Activated naive CD8-positive, alpha-beta T cell treated with anti-CD3 and anti-CD28 coated beads for 36 hours (primary cell): ENCODE data around the gene SGCE. TPM values are rescaled to one million over a fixed set of nuclear protein-coding genes. Genes with fewer than 3 reads are reported as not detected.

Experiments used
- DNase-seq: peaks from one replicate; pipeline ENCODE4 v3.0.0; 2021
- H3K27ac Mint-ChIP-seq: one replicate; pipeline ENCODE4 v1.8.0; 2022; ENCODE audit warnings: mild to moderate bottlenecking, moderate library complexity, mixed read lengths
- H3K27me3 Mint-ChIP-seq: one replicate; pipeline ENCODE4 v1.8.0; 2022; ENCODE audit warnings: mild to moderate bottlenecking, mixed read lengths
- H3K36me3 Mint-ChIP-seq: one replicate; pipeline ENCODE4 v1.8.0; 2021; ENCODE audit warnings: mild to moderate bottlenecking, mixed read lengths
- H3K4me1 Mint-ChIP-seq: one replicate; pipeline ENCODE4 v1.8.0; 2021; ENCODE audit warnings: mixed read lengths
- H3K4me3 Mint-ChIP-seq: one replicate; pipeline ENCODE4 v1.8.0; 2022; ENCODE audit warnings: mild to moderate bottlenecking, moderate library complexity, mixed read lengths
- H3K9me3 Mint-ChIP-seq: one replicate; pipeline ENCODE4 v1.8.0; 2022; ENCODE audit warnings: mixed read lengths
- total RNA-seq, 2 experiments: library from RNA; stranded (reverse); gene quantifications; one replicate each; pipeline ENCODE4 v1.2.3, GENCODE V29; 2021

Gene SGCE
- total RNA-seq, 2 experiments from 2014 or later, result 0.19 TPM; not detected in 1

GRCh38 chr7:94669773-94670495 lies 14.0 kb upstream of the SGCE start:
- no peaks in the 10 kb centered on the region for H3K27me3 Mint-ChIP-seq
- no peak for DNase-seq
- no peaks in the 10 kb centered on the region for H3K4me1 Mint-ChIP-seq
- no peak overlapping the region for H3K27ac Mint-ChIP-seq
- H3K4me3 Mint-ChIP-seq, result no peak overlapping the region
- no peaks in the 10 kb centered on the region for H3K36me3 Mint-ChIP-seq
- no peaks in the 10 kb centered on the region for H3K9me3 Mint-ChIP-seq

GRCh38 chr7:94666879-94667587 lies 11.1 kb upstream of the SGCE start:
- H3K4me1 Mint-ChIP-seq, result no peaks in the 10 kb centered on the region
- H3K27ac Mint-ChIP-seq, result no peak overlapping the region
- H3K36me3 Mint-ChIP-seq, result no peaks in the 10 kb centered on the region
- no peak for DNase-seq
- no peak overlapping the region for H3K4me3 Mint-ChIP-seq
- H3K9me3 Mint-ChIP-seq, result no peaks in the 10 kb centered on the region
- H3K27me3 Mint-ChIP-seq, result no peaks in the 10 kb centered on the region

- H3K27ac Mint-ChIP-seq, result no peak overlapping the region
- H3K36me3 Mint-ChIP-seq, result no peaks in the 10 kb centered on the region
- no peaks in the 10 kb centered on the region for H3K4me1 Mint-ChIP-seq
- H3K9me3 Mint-ChIP-seq, result no peaks in the 10 kb centered on the region
- H3K4me3 Mint-ChIP-seq, result no peak overlapping the region
- H3K27me3 Mint-ChIP-seq, result no peaks in the 10 kb centered on the region
- DNase-seq, result no peak
Observed at GRCh38 chr7:94665426-94665825, 9.5 kb upstream of the SGCE start.

- Mint-ChIP-seq H3K27me3 (no peaks in the 10 kb centered on the region), H3K36me3 (no peaks in the 10 kb centered on the region), H3K4me1 (no peaks in the 10 kb centered on the region), H3K9me3 (no peaks in the 10 kb centered on the region), H3K27ac (no peak overlapping the region), H3K4me3 (no peak overlapping the region)
- DNase-seq, result no peak
Observed at GRCh38 chr7:94664023-94664422, 8.1 kb upstream of the SGCE start.

GRCh38 chr7:94662548-94662947 lies 6.6 kb upstream of the SGCE start:
- H3K27me3 Mint-ChIP-seq, result peaks cover under 1% of the 10 kb centered on the region
- DNase-seq, result no peak
- no peak overlapping the region for H3K4me3 Mint-ChIP-seq
- H3K9me3 Mint-ChIP-seq, result no peaks in the 10 kb centered on the region
- no peaks in the 10 kb centered on the region for H3K36me3 Mint-ChIP-seq
- H3K4me1 Mint-ChIP-seq, result no peaks in the 10 kb centered on the region
- no peak overlapping the region for H3K27ac Mint-ChIP-seq

GRCh38 chr7:94660006-94660405 lies 4.1 kb upstream of the SGCE start:
- no peaks in the 10 kb centered on the region for H3K9me3 Mint-ChIP-seq
- no peak for DNase-seq
- H3K4me1 Mint-ChIP-seq, result peaks cover 7% of the 10 kb centered on the region
- H3K4me3 Mint-ChIP-seq, result no peak overlapping the region
- no peak overlapping the region for H3K27ac Mint-ChIP-seq
- no peaks in the 10 kb centered on the region for H3K36me3 Mint-ChIP-seq
- H3K27me3 Mint-ChIP-seq, result peaks cover 24% of the 10 kb centered on the region

GRCh38 chr7:94658826-94659225 lies 2.9 kb upstream of the SGCE start:
- Mint-ChIP-seq H3K36me3 (no peaks in the 10 kb centered on the region), H3K27me3 (peaks cover 35% of the 10 kb centered on the region), H3K9me3 (no peaks in the 10 kb centered on the region), H3K4me3 (no peak overlapping the region), H3K27ac (no peak overlapping the region), H3K4me1 (peaks cover 9% of the 10 kb centered on the region)
- no peak for DNase-seq

GRCh38 chr7:94657771-94658693 lies 2.1 kb upstream of the SGCE start:
- H3K4me3 Mint-ChIP-seq, result peak overlapping the region; percentile 81
- no peaks in the 10 kb centered on the region for H3K36me3 Mint-ChIP-seq
- no peaks in the 10 kb centered on the region for H3K9me3 Mint-ChIP-seq
- H3K27ac Mint-ChIP-seq, result no peak overlapping the region
- DNase-seq, result peak; percentile 91
- peaks cover 9% of the 10 kb centered on the region for H3K4me1 Mint-ChIP-seq
- peaks cover 40% of the 10 kb centered on the region for H3K27me3 Mint-ChIP-seq

- DNase-seq, result peak; percentile 8
- Mint-ChIP-seq H3K9me3 (no peaks in the 10 kb centered on the region), H3K27ac (no peak overlapping the region), H3K27me3 (peaks cover 45% of the 10 kb centered on the region), H3K4me1 (peaks cover 9% of the 10 kb centered on the region), H3K4me3 (peak overlapping the region; percentile 81), H3K36me3 (no peaks in the 10 kb centered on the region)
Observed at GRCh38 chr7:94656925-94657731, 1.2 kb upstream of the SGCE start.

- H3K36me3 Mint-ChIP-seq, result no peaks in the 10 kb centered on the region
Observed at GRCh38 chr7:94656658-94656924, 658 bp upstream of the SGCE start.

GRCh38 chr7:94655126-94655847 lies 646 bp downstream of the SGCE start:
- no peak for DNase-seq
- H3K27ac Mint-ChIP-seq, result no peak overlapping the region

More at GRCh38 chr7:94656658-94656924, 658 bp upstream of the SGCE start:
- DNase-seq, result no peak
- Mint-ChIP-seq H3K4me1 (peaks cover 9% of the 10 kb centered on the region), H3K27ac (no peak overlapping the region), H3K4me3 (peak overlapping the region; percentile 81), H3K27me3 (peaks cover 50% of the 10 kb centered on the region), H3K9me3 (no peaks in the 10 kb centered on the region)

GRCh38 chr7:94654783-94655125 lies 1.2 kb downstream of the SGCE start:
- Mint-ChIP-seq H3K36me3 (no peaks in the 10 kb centered on the region), H3K27me3 (peaks cover 69% of the 10 kb centered on the region), H3K4me3 (peak overlapping the region; percentile 81), H3K27ac (no peak overlapping the region), H3K9me3 (no peaks in the 10 kb centered on the region), H3K4me1 (peaks cover 9% of the 10 kb centered on the region)
- DNase-seq, result no peak

More at GRCh38 chr7:94655126-94655847, 646 bp downstream of the SGCE start:
- peak overlapping the region; percentile 81 for H3K4me3 Mint-ChIP-seq
- peaks cover 9% of the 10 kb centered on the region for H3K4me1 Mint-ChIP-seq
- peaks cover 63% of the 10 kb centered on the region for H3K27me3 Mint-ChIP-seq
- H3K9me3 Mint-ChIP-seq, result no peaks in the 10 kb centered on the region
- no peaks in the 10 kb centered on the region for H3K36me3 Mint-ChIP-seq

GRCh38 chr7:94650147-94651051 lies 5.5 kb downstream of the SGCE start:
- peaks cover 78% of the 10 kb centered on the region for H3K27me3 Mint-ChIP-seq
- DNase-seq, result no peak
- H3K9me3 Mint-ChIP-seq, result no peaks in the 10 kb centered on the region
- H3K27ac Mint-ChIP-seq, result no peak overlapping the region
- H3K36me3 Mint-ChIP-seq, result no peaks in the 10 kb centered on the region
- H3K4me1 Mint-ChIP-seq, result peaks cover 8% of the 10 kb centered on the region
- no peak overlapping the region for H3K4me3 Mint-ChIP-seq
